DND-41 (cell line): ENCODE data around the gene CREG1.

Experiments used
- ATAC-seq: fragments of 200-7000 bp; cut with Tn5 transposase; 3 replicates; pipeline ENCODE4 v1.9.1; 2021; ENCODE audit warnings: low read depth; ENCODE audit not compliant: insufficient read depth
- DNase-seq: peaks from one replicate; pipeline ENCODE4 v3.0.0-alpha.2; 2020
- H2AFZ ChIP-seq: 2 replicates; pipeline ENCODE4 v1.6.0; 2012; ENCODE audit warnings: low read depth, low read length
- H3K27ac ChIP-seq: 2 replicates; pipeline ENCODE4 v1.5.1; 2012; ENCODE audit warnings: low read length, inconsistent platforms
- H3K27me3 ChIP-seq: fragments of 200-600 bp; sonication (generic); 2 replicates; pipeline ENCODE4 v1.6.0; 2012; ENCODE audit warnings: low read length, mild to moderate bottlenecking, inconsistent platforms; ENCODE audit not compliant: insufficient read depth, poor library complexity
- H3K36me3 ChIP-seq: 2 replicates; pipeline ENCODE4 v1.5.1; 2012; ENCODE audit warnings: low read length, inconsistent platforms; ENCODE audit not compliant: insufficient read depth
- H3K4me1 ChIP-seq: 2 replicates; pipeline ENCODE4 v1.5.1; 2012; ENCODE audit warnings: mild to moderate bottlenecking, low read length; ENCODE audit not compliant: insufficient read depth
- H3K4me2 ChIP-seq: 2 replicates; pipeline ENCODE4 v1.6.0; 2012; ENCODE audit warnings: mild to moderate bottlenecking, moderate library complexity, low read length, inconsistent platforms; ENCODE audit not compliant: insufficient read depth
- H3K4me3 ChIP-seq, 2 experiments: fragments of 200-600 bp in 1 of 2; shearing (Covaris generic) in 1 of 2; 2 replicates each; pipeline ENCODE4 v1.5.1; 2012 to 2016; ENCODE audit warnings: inconsistent platforms in 2 of 2, low read length in 2 of 2, mild to moderate bottlenecking in 2 of 2, low read depth in 1 of 2, moderate library complexity in 1 of 2
- H3K79me2 ChIP-seq: 2 replicates; pipeline ENCODE4 v1.6.0; 2012; ENCODE audit warnings: low read length, inconsistent platforms; ENCODE audit not compliant: insufficient read depth
- H3K9ac ChIP-seq: 2 replicates; pipeline ENCODE4 v1.6.0; 2012; ENCODE audit warnings: low read depth, mild to moderate bottlenecking, inconsistent platforms, low read length, moderate library complexity
- H3K9me3 ChIP-seq: 2 replicates; pipeline ENCODE4 v1.5.1; 2012; ENCODE audit warnings: low read length, moderate library complexity, mild to moderate bottlenecking, inconsistent platforms; ENCODE audit not compliant: insufficient read depth, severe bottlenecking
- H4K20me1 ChIP-seq: 2 replicates; pipeline ENCODE4 v1.6.0; 2012; ENCODE audit warnings: low read length; ENCODE audit not compliant: insufficient read depth
- CTCF ChIP-seq: IDR thresholded peaks from 2 replicates; pipeline ENCODE4 v1.5.1; 2012; ENCODE audit warnings: borderline replicate concordance, low read length, moderate library complexity, mild to moderate bottlenecking; ENCODE audit not compliant: poor library complexity, severe bottlenecking; ENCODE audit errors: extremely low read depth
- EZH2 ChIP-seq: IDR thresholded peaks from 3 replicates; pipeline ENCODE4 v1.6.1; 2012; ENCODE audit warnings: borderline replicate concordance, low read depth, mild to moderate bottlenecking, moderate library complexity, low read length, inconsistent platforms; ENCODE audit not compliant: severe bottlenecking

Gene CREG1

GRCh38 chr1:167567663-167568062 is 14.1 kb upstream of the CREG1 start:
- Histone ChIP-seq H3K27me3 (no peaks in the 10 kb centered on the region), H3K36me3 (no peaks in the 10 kb centered on the region), H3K27ac (no peak overlapping the region), H4K20me1 (no peaks in the 10 kb centered on the region), H3K9ac (no peak overlapping the region), H2AFZ (no peak overlapping the region), H3K9me3 (no peaks in the 10 kb centered on the region), H3K4me1 (peaks cover 16% of the 10 kb centered on the region), H3K79me2 (no peaks in the 10 kb centered on the region), H3K4me3 (no peak overlapping the region), H3K4me2 (no peak overlapping the region)
- no peak for ATAC-seq
- no peak for DNase-seq
- TF ChIP-seq EZH2 (no peak), CTCF (no peak)

GRCh38 chr1:167566766-167567165 is 13.2 kb upstream of the CREG1 start:
- no peaks in the 10 kb centered on the region for H3K79me2 ChIP-seq
- no peak for TF ChIP-seq EZH2
- TF ChIP-seq CTCF, result no peak
- DNase-seq (no peak), ATAC-seq (peak; percentile 26; the same call in 1 of the 3 replicates)
- H4K20me1 ChIP-seq, result no peaks in the 10 kb centered on the region
- no peaks in the 10 kb centered on the region for H3K27me3 ChIP-seq
- H3K27ac ChIP-seq, result peak overlapping the region; percentile 9; the same call in 1 of the 2 replicates
- no peaks in the 10 kb centered on the region for H3K36me3 ChIP-seq
- H3K4me1 ChIP-seq, result peaks cover 16% of the 10 kb centered on the region
- no peak overlapping the region for H2AFZ ChIP-seq
- no peak overlapping the region for H3K4me3 ChIP-seq
- H3K9me3 ChIP-seq, result no peaks in the 10 kb centered on the region
- no peak overlapping the region for H3K4me2 ChIP-seq
- no peak overlapping the region for H3K9ac ChIP-seq

GRCh38 chr1:167565922-167566321 is 12.4 kb upstream of the CREG1 start:
- no peaks in the 10 kb centered on the region for H3K9me3 ChIP-seq
- no peak for TF ChIP-seq CTCF
- TF ChIP-seq EZH2, result no peak
- H3K27ac ChIP-seq, result no peak overlapping the region
- no peak for DNase-seq
- no peak overlapping the region for H2AFZ ChIP-seq
- no peak overlapping the region for H3K4me2 ChIP-seq
- H4K20me1 ChIP-seq, result no peaks in the 10 kb centered on the region
- ATAC-seq, result no peak
- H3K36me3 ChIP-seq, result no peaks in the 10 kb centered on the region
- H3K4me3 ChIP-seq, result no peak overlapping the region
- peaks cover 16% of the 10 kb centered on the region for H3K4me1 ChIP-seq
- H3K9ac ChIP-seq, result no peak overlapping the region
- H3K79me2 ChIP-seq, result no peaks in the 10 kb centered on the region
- no peaks in the 10 kb centered on the region for H3K27me3 ChIP-seq

GRCh38 chr1:167564612-167565270 is 11.2 kb upstream of the CREG1 start:
- Histone ChIP-seq H3K79me2 (no peaks in the 10 kb centered on the region), H3K9me3 (no peaks in the 10 kb centered on the region), H3K27ac (no peak overlapping the region), H3K4me2 (no peak overlapping the region), H2AFZ (peak overlapping the region; percentile 41; the same call in 1 of the 2 replicates), H3K36me3 (no peaks in the 10 kb centered on the region), H3K4me1 (peaks cover 16% of the 10 kb centered on the region), H3K27me3 (no peaks in the 10 kb centered on the region), H4K20me1 (no peaks in the 10 kb centered on the region), H3K4me3 (no peak overlapping the region), H3K9ac (no peak overlapping the region)
- no peak for TF ChIP-seq CTCF
- TF ChIP-seq EZH2, result no peak
- ATAC-seq (peak; percentile 58; the same call in 2 of the 3 replicates), DNase-seq (peak; percentile 20)
